Large intestine (tissue), 3 donors: ENCODE results near the gene FSIP1. TPM values are rescaled to one million over a fixed set of nuclear protein-coding genes. Genes with fewer than 3 reads are reported as not detected.
A peak's percentile ranks its signal among the peaks of the same experiment; 100 is the strongest.

ENCODE experiments used
- DNase-seq, 2 donors: peaks; one replicate each; pipeline versions ENCODE4 v3.0.0 to v3.0.0-alpha.2; 2013
- H3K27ac ChIP-seq: one replicate; pipeline ENCODE4 v1.5.1; 2013; ENCODE audit warnings: low read length
- H3K27me3 ChIP-seq: 2 replicates; pipeline ENCODE4 v1.6.1; 2013; ENCODE audit warnings: low read length; ENCODE audit not compliant: control insufficient read depth, insufficient read depth
- H3K36me3 ChIP-seq: 2 replicates; pipeline ENCODE4 v1.6.1; 2013; ENCODE audit warnings: low read length; ENCODE audit not compliant: control insufficient read depth, insufficient read depth
- H3K4me1 ChIP-seq: one replicate; pipeline ENCODE4 v1.6.1; 2013; ENCODE audit warnings: low read length; ENCODE audit not compliant: control insufficient read depth, insufficient read depth
- H3K4me3 ChIP-seq: one replicate; pipeline ENCODE4 v1.5.1; 2013; ENCODE audit warnings: low read length
- H3K9me3 ChIP-seq: one replicate; pipeline ENCODE4 v1.6.1; 2013; ENCODE audit warnings: mild to moderate bottlenecking, low read depth, low read length, moderate library complexity; ENCODE audit not compliant: control insufficient read depth
- WGBS: methylation state at CpG from one replicate; pipeline ENCODE4 v1.1.5; 2013; ENCODE audit warnings: low lambda C conversion rate; ENCODE audit not compliant: insufficient coverage; 5-methylcytosine and 5-hydroxymethylcytosine counted together
- polyA plus RNA-seq: library from polyadenylated mRNA; unstranded; fragments of 120-200 nt; gene quantifications from one replicate; pipeline ENCODE4 v1.2.1, GENCODE V29; 2013

FSIP1 gene
- polyA plus RNA-seq, 1 donor = 0.78 TPM

DNA sequence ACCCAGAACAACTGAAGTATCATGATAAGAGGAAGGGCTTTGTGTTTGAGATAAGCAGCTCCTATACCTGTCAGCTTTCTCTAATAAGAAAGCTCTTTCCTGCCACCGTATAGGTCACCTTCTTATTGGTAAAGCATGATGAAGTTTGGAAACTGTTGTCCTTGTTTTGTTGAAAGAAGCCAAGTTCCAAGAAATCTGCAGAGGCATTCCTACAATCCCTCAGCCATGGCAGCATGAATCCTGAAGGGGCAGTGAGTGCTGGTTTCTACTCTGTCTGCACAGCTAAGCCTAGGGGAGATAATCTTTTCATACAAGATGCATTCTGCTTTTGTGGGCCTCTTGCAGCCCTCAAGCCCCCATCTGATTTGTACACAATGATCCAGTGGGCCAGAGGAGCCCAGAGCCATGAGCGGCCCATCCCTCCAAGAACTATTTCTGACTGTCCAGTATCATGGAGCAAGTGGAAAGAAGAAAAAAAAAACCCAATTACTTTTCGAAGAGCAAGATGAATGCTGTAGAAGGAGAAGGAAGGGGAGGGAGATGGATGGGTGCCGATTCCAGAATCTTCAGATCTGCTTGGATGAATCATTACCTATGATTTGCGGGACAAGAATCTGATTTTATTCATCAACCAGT lies 203.7 kb downstream of the FSIP1 start:
- H3K4me3 ChIP-seq = no peak overlapping the region
- H3K27ac ChIP-seq = peak overlapping the region; percentile 73
- peaks cover 11% of the 10 kb centered on the region for H3K9me3 ChIP-seq
- no peaks in the 10 kb centered on the region for H3K27me3 ChIP-seq
- H3K4me1 ChIP-seq = peaks cover 12% of the 10 kb centered on the region
- DNase-seq = peak in 1 of 2 donors; percentile 13
- H3K36me3 ChIP-seq = peaks cover 16% of the 10 kb centered on the region
- whole genome bisulfite sequencing = 60% methylated on average over 1 of the region's 5 CpGs

DNA sequence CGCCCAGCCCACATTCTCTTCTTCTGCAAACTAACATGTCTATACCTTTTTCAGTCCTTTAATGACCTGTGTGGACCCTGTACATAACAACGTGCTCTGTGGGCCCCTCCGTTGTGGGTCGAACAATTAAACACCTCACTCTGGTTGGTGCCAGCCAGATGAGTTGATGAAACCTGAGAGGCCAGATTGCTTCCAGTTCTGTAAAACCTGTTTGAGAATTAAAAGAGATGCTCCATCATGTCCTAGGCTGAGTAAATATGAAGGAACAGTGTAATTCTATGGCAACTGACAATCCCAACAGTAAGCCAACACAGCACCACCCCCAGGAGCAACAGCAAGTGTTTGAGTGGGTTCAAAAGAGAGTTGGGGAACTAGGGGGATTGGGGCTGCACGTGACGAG lies 207.5 kb downstream of the FSIP1 start:
- Histone ChIP-seq H3K36me3 (no peaks in the 10 kb centered on the region), H3K27ac (no peak overlapping the region), H3K4me3 (no peak overlapping the region), H3K9me3 (peaks cover 3% of the 10 kb centered on the region), H3K27me3 (no peaks in the 10 kb centered on the region), H3K4me1 (no peaks in the 10 kb centered on the region)
- WGBS = no CpG with 5 or more reads among the region's 6 CpGs
- DNase-seq = no peak

DNA sequence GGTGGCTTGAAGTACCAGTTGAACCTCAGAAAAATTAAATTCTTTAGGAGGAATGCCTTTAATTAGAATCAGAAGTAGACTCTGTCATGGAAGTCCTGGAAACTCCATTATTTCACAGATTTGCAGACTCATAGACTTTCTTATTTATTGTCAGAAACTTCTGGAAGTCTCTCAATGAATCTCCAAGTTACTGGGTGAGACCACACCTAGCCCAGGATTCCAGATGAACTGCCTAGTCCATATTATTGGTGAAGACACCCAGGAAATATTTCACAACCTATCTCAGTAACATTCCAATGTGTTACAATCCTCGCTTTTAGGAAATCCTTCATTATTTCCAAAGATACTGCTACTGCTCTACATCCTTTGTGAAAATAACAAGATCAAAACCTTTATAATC lies 208.2 kb downstream of the FSIP1 start:
- Histone ChIP-seq H3K9me3 (no peaks in the 10 kb centered on the region), H3K27me3 (no peaks in the 10 kb centered on the region), H3K27ac (no peak overlapping the region), H3K36me3 (no peaks in the 10 kb centered on the region), H3K4me3 (no peak overlapping the region), H3K4me1 (no peaks in the 10 kb centered on the region)
- no peak for DNase-seq
- WGBS = no CpG with 5 or more reads among the region's 1 CpG

DNA sequence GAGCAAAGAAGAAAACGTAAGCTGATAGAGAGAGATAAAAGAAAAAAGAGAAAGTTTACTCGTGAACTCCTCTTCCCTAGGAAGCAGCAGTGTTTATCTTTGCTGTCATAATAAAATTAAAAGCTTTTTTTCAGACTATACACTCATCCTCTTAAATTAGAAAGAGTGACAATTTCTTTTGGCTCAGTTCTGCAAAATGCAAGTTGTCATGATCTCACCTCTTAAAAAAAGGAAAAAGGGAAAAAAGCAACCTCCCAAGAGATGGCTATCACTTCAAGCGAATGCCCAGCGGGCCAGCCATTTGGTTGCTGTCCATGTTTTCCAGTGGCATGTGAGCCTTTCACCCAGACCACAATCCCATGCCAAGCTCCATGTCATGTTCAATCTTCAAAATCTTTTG lies 208.8 kb downstream of the FSIP1 start:
- Histone ChIP-seq H3K9me3 (no peaks in the 10 kb centered on the region), H3K4me3 (no peak overlapping the region), H3K4me1 (no peaks in the 10 kb centered on the region), H3K27ac (peak overlapping the region; percentile 5), H3K36me3 (no peaks in the 10 kb centered on the region), H3K27me3 (no peaks in the 10 kb centered on the region)
- WGBS = 49% methylated on average over 3 of the region's 4 CpGs
- no peak for DNase-seq

DNA sequence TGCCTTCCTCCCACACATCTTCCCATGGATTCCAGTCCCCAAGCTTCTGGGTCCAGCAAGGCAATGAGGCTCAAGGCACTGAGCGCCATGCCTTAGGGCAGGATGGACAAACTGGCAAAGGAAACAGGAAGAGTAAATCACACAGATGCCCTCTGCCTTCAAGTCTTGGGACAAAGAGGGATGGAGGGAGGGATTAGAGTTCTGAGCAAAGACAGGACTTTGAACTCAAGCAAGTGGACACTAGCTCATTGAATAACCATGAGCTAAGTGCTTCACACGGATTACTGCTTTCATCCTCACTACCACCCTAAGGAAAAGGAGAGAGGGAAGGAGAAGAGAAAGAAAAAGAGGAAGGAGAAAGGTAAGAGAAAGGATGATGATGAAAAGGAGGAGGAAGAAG lies 209.4 kb downstream of the FSIP1 start:
- Histone ChIP-seq H3K4me3 (no peak overlapping the region), H3K27me3 (no peaks in the 10 kb centered on the region), H3K27ac (no peak overlapping the region), H3K9me3 (no peaks in the 10 kb centered on the region), H3K4me1 (no peaks in the 10 kb centered on the region), H3K36me3 (no peaks in the 10 kb centered on the region)
- peak in 1 of 2 donors; percentile 18 for DNase-seq
- WGBS = 20% methylated on average over 1 of the region's 2 CpGs

DNA sequence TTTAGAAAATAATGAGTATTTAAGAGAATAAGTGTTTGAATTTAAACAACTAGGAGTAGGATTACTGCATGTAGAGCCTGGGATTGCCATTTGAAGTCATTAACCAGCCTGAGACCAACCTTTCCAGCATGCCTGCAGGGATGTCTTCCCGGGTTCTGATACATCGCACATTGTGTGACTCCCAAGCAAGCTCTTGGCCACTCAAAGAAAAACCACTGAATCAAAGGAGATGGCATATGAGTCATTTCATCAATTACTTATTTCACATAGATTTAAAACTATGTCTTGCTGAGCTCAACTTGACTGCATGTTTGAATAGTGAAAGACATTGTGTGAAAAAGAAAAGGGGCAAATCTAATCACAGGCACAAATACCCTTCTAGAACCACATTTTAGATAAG lies 216.8 kb downstream of the FSIP1 start:
- DNase-seq = no peak
- Histone ChIP-seq H3K4me1 (no peaks in the 10 kb centered on the region), H3K9me3 (no peaks in the 10 kb centered on the region), H3K27ac (no peak overlapping the region), H3K27me3 (no peaks in the 10 kb centered on the region), H3K36me3 (no peaks in the 10 kb centered on the region), H3K4me3 (no peak overlapping the region)
- WGBS = no CpG with 5 or more reads among the region's 2 CpGs

DNA sequence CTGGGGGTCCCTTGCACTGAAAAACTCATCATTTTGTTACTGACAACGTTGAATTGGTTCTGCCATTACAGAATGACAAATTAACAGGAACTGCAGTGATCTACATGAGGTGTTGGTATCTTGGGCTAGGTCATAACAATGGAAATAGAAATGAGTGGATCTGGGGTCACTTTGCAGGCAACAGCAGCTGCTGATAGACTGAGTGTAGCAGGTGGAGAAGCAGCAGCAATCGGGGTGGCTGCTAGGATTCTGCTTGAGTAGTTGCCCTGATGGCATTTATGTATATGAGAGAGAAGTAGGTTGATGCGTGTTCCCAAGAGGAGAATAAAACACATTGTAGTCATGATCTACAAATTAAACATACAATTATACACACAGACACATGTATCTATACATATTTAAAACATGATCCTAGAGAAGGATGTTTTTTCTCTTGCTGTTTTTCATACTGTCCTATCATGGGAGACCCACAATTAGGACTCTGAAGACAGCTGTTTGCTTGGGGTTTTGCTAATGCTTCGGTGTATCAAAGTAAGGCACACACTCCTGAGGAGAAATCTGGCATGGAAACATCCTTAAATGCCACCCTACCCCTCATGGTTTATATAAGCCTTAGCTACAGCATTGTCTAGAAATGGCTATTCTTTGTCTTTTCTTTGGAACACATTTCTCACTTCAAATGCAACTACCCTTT lies 217.5 kb downstream of the FSIP1 start:
- 100% methylated on average over 1 of the region's 4 CpGs for WGBS
- Histone ChIP-seq H3K9me3 (no peaks in the 10 kb centered on the region), H3K36me3 (no peaks in the 10 kb centered on the region), H3K4me1 (no peaks in the 10 kb centered on the region), H3K27ac (no peak overlapping the region), H3K27me3 (no peaks in the 10 kb centered on the region), H3K4me3 (no peak overlapping the region)
- no peak for DNase-seq

DNA sequence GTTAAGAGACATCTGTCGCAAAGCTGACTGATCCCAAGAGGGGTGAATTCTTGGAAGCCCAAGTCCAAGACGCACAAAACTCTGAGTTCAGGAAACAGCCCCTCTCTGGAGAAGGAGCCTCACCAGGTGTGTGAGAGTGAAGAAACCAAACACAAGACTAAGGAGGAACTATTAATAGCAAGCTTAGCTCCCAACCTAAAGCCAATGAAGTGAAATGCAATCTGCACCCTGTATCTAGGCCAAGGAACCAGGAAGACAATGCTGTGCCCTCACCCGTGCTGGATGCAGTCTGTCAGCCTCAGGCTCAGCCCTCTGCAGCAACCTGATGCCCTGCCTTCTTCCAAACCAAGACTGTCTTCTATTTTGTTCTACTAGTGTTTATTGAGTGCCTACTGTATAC lies 224.2 kb downstream of the FSIP1 start:
- WGBS = no CpG with 5 or more reads among the region's 3 CpGs
- no peak for DNase-seq
- Histone ChIP-seq H3K36me3 (no peaks in the 10 kb centered on the region), H3K4me3 (no peak overlapping the region), H3K4me1 (no peaks in the 10 kb centered on the region), H3K27ac (no peak overlapping the region), H3K27me3 (no peaks in the 10 kb centered on the region), H3K9me3 (no peaks in the 10 kb centered on the region)

DNA sequence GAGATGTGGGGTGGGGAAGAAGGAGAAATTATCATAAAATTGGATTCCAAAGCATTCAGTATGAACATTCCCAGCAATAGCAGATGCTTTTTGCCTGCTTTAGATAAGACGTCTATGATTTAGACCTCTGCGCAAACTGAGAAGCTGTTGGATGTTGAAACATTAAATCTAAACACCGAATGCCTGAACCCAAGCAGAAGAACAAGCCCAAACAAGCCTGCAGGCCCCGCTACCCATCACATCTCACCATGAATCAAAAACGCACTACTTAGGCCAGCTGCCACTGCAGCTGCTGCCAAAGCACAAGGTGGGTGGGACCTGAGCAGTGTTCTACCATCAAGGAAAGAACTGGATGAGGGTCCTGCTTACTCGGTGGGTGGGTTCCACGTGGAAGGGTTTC lies 226.2 kb downstream of the FSIP1 start:
- Histone ChIP-seq H3K36me3 (no peaks in the 10 kb centered on the region), H3K4me1 (no peaks in the 10 kb centered on the region), H3K4me3 (no peak overlapping the region), H3K27ac (no peak overlapping the region), H3K27me3 (no peaks in the 10 kb centered on the region), H3K9me3 (no peaks in the 10 kb centered on the region)
- WGBS = no CpG with 5 or more reads among the region's 7 CpGs
- no peak for DNase-seq

DNA sequence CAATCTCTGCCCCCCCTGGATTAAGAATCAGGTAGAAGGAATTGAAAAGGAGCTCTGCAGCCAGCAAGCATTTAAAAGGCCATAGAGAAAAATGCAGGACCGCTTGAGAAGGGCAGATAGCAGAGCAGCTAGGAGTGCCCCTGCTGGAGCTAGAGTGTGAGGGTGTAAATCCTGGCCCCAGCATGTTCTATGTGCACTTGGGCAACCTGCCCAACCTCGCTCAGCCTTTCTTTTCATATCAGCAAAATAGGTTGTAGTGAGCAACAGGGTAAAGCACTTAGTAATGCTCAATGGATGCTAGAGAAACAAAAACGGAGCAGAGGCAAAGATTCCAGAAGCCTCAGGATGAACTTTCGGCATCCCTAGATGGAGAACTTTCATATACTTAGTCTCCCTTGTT lies 226.8 kb downstream of the FSIP1 start:
- H3K9me3 ChIP-seq = no peaks in the 10 kb centered on the region

More for the DNA sequence above, 226.8 kb downstream of the FSIP1 start:
- Histone ChIP-seq H3K4me1 (no peaks in the 10 kb centered on the region), H3K27ac (no peak overlapping the region), H3K36me3 (no peaks in the 10 kb centered on the region), H3K27me3 (no peaks in the 10 kb centered on the region), H3K4me3 (no peak overlapping the region)
- no peak for DNase-seq
- 72% methylated on average over 2 of the region's 4 CpGs for WGBS
